Lung (tissue), 16 donors: ENCODE measurements around the gene GCNT1. TPM values are rescaled to one million over a fixed set of nuclear protein-coding genes. Genes with fewer than 3 reads are reported as not detected.

Experiments
- ATAC-seq: fragments of 200-7000 bp; cut with Tn5 transposase; one replicate; pipeline ENCODE4 v1.9.1; 2020; ENCODE audit warnings: moderate number of reproducible peaks; ENCODE audit not compliant: insufficient read depth, low FRiP score
- DNase-seq, 3 donors: peaks; one replicate each; pipeline ENCODE4 v3.0.0-alpha.2; 2013 to 2017
- H3K27ac ChIP-seq, 2 donors: one replicate each; pipeline ENCODE4 v1.5.1; 2013; ENCODE audit warnings: mild to moderate bottlenecking in 2 of 2, moderate library complexity in 2 of 2, control low read depth in 1 of 2, inconsistent platforms in 1 of 2, low read depth in 1 of 2, low read length in 1 of 2
- H3K27me3 ChIP-seq, 3 donors: one replicate each; pipeline ENCODE4 v1.5.1; 2013; ENCODE audit warnings: low read length in 2 of 3; ENCODE audit not compliant: control insufficient read depth in 3 of 3, insufficient read depth in 3 of 3
- H3K36me3 ChIP-seq, 4 donors: one replicate each; pipeline ENCODE4 v1.5.1; 2013; ENCODE audit warnings: low read length in 4 of 4, mild to moderate bottlenecking in 1 of 4, moderate library complexity in 1 of 4; ENCODE audit not compliant: control insufficient read depth in 4 of 4, insufficient read depth in 4 of 4
- H3K4me1 ChIP-seq, 5 donors: one replicate each; pipeline ENCODE4 v1.5.1; 2013; ENCODE audit warnings: low read length in 5 of 5, mild to moderate bottlenecking in 2 of 5, moderate library complexity in 1 of 5; ENCODE audit not compliant: control insufficient read depth in 5 of 5, insufficient read depth in 5 of 5
- H3K4me3 ChIP-seq: one replicate; pipeline ENCODE4 v1.5.1; 2013; ENCODE audit warnings: mild to moderate bottlenecking, control low read depth, moderate library complexity
- H3K9ac ChIP-seq, 2 donors: one replicate each; pipeline ENCODE4 v1.5.1; 2013; ENCODE audit warnings: low read length in 2 of 2, control low read depth in 1 of 2; ENCODE audit not compliant: insufficient read depth in 1 of 2
- H3K9me3 ChIP-seq, 4 donors: one replicate each; pipeline ENCODE4 v1.5.1; 2013; ENCODE audit warnings: low read length in 3 of 4, mild to moderate bottlenecking in 1 of 4, moderate library complexity in 1 of 4; ENCODE audit not compliant: control insufficient read depth in 4 of 4, insufficient read depth in 3 of 4
- CTCF ChIP-seq: IDR thresholded peaks from 2 replicates; pipeline ENCODE4 v1.5.1; 2012; ENCODE audit warnings: mild to moderate bottlenecking; ENCODE audit errors: control extremely low read depth, extremely low read depth
- WGBS, 2 donors: extraction: QIAGEN DNeasy Blood & Tissue Kit; methylation state at CpG; one replicate each; pipeline ENCODE4 v1.1.7; 2013; 5-methylcytosine and 5-hydroxymethylcytosine counted together
- long read RNA-seq, 5 donors: transcript quantifications; one replicate each; lab custom pipeline, GENCODE V29; 2026
- polyA plus RNA-seq, 2 donors: library from polyadenylated mRNA; stranded (reverse); fragments of 200-250 nt; gene quantifications; one replicate each; pipeline ENCODE4 v1.2.1, GENCODE V29; 2013
- total RNA-seq, 2 donors: library from RNA; depleted of rRNA in 1 of 2; stranded (reverse); fragments of >200 nt in 1 of 2; gene quantifications; one replicate each; pipeline ENCODE4 v1.2.1, GENCODE V29; 2014 to 2021
- donor health status: control.
- donor health status: control.
- donor health status: Bipolar disorder and iron deficiency.
- donor health status: healthy.
- donor health status: DM: yes; HTN: yes; CAD: no.

Gene GCNT1
- total RNA-seq (10 to 100 TPM; 10.6 to 14.7 TPM), polyA plus RNA-seq (1 to 10 TPM; 1.5 to 4.5 TPM)
- long read RNA-seq, donor 1, full-length matches to known transcripts: 2 of 2 reads
- long read RNA-seq, donor 1, partial matches to known transcripts: 0 of 2 reads
- long read RNA-seq, donor 1, other reads (novel, unspliced or antisense): 0 of 2 reads
- long read RNA-seq, donor 2: 0 reads
- long read RNA-seq, donor 3, full-length matches to known transcripts: 1 of 1 reads
- long read RNA-seq, donor 3, partial matches to known transcripts: 0 of 1 reads
- long read RNA-seq, donor 3, other reads (novel, unspliced or antisense): 0 of 1 reads
- long read RNA-seq, donor 4, full-length matches to known transcripts: 1 of 1 reads
- long read RNA-seq, donor 4, partial matches to known transcripts: 0 of 1 reads
- long read RNA-seq, donor 4, other reads (novel, unspliced or antisense): 0 of 1 reads
- long read RNA-seq, donor 5, full-length matches to known transcripts: 3 of 3 reads
- long read RNA-seq, donor 5, partial matches to known transcripts: 0 of 3 reads
- long read RNA-seq, donor 5, other reads (novel, unspliced or antisense): 0 of 3 reads

DNA sequence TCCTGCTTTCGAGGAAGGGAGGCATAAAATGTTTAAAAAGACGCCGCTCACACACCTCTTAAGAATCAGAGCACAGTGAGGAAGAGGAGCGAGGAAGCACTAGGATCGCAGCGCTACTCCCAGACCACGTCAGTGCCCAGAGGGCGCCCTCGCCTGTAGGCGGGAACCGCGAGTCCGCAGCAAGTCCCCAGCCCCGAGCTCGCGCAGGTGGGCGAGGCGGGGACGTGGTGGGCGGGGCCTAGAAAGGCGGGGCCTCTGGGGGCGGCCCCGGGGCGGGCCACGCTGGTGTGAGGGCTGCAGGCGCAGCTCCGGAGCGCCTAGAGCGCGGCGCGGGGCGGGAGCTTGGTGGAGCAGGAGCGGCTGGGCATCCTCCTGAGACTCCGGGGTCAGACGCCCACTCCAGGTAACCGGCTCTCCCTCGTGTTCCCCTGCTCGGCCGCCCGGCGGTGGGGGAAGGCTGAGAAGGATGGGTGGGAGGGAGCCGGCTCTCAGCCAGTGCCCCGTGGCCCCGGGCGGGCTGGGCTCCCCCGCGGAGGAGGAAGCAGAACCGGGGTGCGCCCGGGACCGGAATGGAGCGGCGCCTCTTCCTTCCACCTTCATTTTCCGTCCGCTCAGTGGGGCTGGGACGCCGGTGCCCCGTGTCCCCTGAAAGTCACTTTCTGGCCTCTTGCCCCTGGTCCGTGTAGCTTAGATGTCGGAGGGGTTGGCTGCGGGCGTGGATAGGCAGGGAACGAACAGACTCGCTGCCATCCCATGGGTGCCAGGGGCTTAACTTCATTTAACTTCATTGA lies at the start of gene GCNT1:
GCNT1 (plus strand) TSS at position 280 of the 791 bp plus-strand sequence. CDS start 43,200 bp downstream, outside the sequence.
- Histone ChIP-seq H3K36me3 (no peaks in the 10 kb centered on the region), H3K4me3 (peak within 1 kb of the TSS; percentile 33), H3K27me3 (peaks cover 0 to 11% (median 6%) of the 10 kb centered on the region in 3 donors), H3K9me3 (no peaks in the 10 kb centered on the region), H3K9ac (peak within 1 kb of the TSS in 1 of 2 donors; percentile 65), H3K4me1 (peaks cover 0 to 25% (median 4%) of the 10 kb centered on the region in 5 donors), H3K27ac (peak within 1 kb of the TSS in 1 of 2 donors; percentile 33)
- 0 to 1% methylated on average over 52 to 65 of the region's 65 CpGs for WGBS, 2 donors
- ATAC-seq: peak; percentile 98
- no peak for TF ChIP-seq CTCF
- DNase-seq: peak; percentile 64 to 86 (median 82)

DNA sequence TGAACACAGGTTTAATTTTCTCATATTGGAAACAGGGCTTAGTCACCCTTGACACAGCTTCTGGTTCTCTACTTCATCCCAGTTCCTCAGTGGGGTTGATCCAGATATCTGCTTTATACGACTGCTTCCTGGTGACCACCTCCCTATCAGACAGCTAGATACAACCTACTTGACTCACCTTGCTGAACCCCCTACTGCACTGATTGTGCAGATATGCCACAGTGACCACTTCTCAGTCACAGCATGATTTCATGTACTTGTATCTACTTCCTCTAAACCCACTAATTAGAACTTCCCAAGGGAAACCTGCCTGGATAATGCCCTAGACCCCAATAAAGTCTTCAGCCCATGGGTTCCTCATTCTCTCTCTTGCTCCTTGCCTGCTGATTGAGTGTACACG lies 46.3 kb upstream of the GCNT1 start:
- Histone ChIP-seq H3K27me3 (no peaks in the 10 kb centered on the region), H3K9ac (no peak overlapping the region), H3K27ac (no peak overlapping the region), H3K4me3 (no peak overlapping the region), H3K36me3 (no peaks in the 10 kb centered on the region), H3K9me3 (peaks cover 0 to 5% (median 0%) of the 10 kb centered on the region in 4 donors), H3K4me1 (peaks cover 0 to 5% (median 0%) of the 10 kb centered on the region in 5 donors)
- no peak for TF ChIP-seq CTCF
- DNase-seq (no peak), ATAC-seq (no peak)
- WGBS, 2 donors: 49 to 58% methylated on average over 2 of the region's 2 CpGs

- Histone ChIP-seq H3K27ac (no peak overlapping the region), H3K9ac (no peak overlapping the region), H3K27me3 (no peaks in the 10 kb centered on the region), H3K4me3 (no peak overlapping the region), H3K4me1 (peaks cover 0 to 5% (median 0%) of the 10 kb centered on the region in 5 donors), H3K36me3 (no peaks in the 10 kb centered on the region), H3K9me3 (peaks cover 0 to 5% (median 0%) of the 10 kb centered on the region in 4 donors)
- DNase-seq (no peak), ATAC-seq (no peak)
- no peak for TF ChIP-seq CTCF
These were observed 45.3 kb upstream of the GCNT1 start for GRCh38 chr9:76413658-76414057.
